BE2C (cell line): Measurements from ENCODE around the gene GGTLC1.

Experiments
- DNase-seq: peaks from one replicate; pipeline ENCODE4 v3.0.0-alpha.2; 2020
- H3K27me3 ChIP-seq: fragments of 250-450 bp; sonication (Bioruptor Pico); 2 replicates; pipeline ENCODE4 v1.5.1; 2020; ENCODE audit warnings: mild to moderate bottlenecking
- H3K36me3 ChIP-seq: fragments of 250-450 bp; sonication (Bioruptor Pico); 2 replicates; pipeline ENCODE4 v1.5.1; 2020; ENCODE audit warnings: mild to moderate bottlenecking
- H3K4me1 ChIP-seq: fragments of 250-450 bp; sonication (Bioruptor Pico); 2 replicates; pipeline ENCODE4 v1.5.1; 2020
- H3K4me3 ChIP-seq: 2 replicates; pipeline ENCODE4 v1.5.1; 2011; ENCODE audit warnings: low read depth, low read length
- H3K9me3 ChIP-seq: fragments of 250-450 bp; sonication (Bioruptor Pico); 2 replicates; pipeline ENCODE4 v1.5.1; 2020
- CTCF ChIP-seq: IDR thresholded peaks from 2 replicates; pipeline ENCODE4 v1.5.1; 2012; ENCODE audit warnings: mild to moderate bottlenecking, low read depth, low read length

The GGTLC1 gene

GRCh38 chr20:23970049-23970448 lies 18.5 kb downstream of the GGTLC1 start:
- Histone ChIP-seq H3K27me3 (no peaks in the 10 kb centered on the region), H3K4me3 (no peak overlapping the region), H3K4me1 (no peaks in the 10 kb centered on the region), H3K36me3 (no peaks in the 10 kb centered on the region), H3K9me3 (no peaks in the 10 kb centered on the region)
- no peak for TF ChIP-seq CTCF
- no peak for DNase-seq

GRCh38 chr20:23967616-23967979 lies 21.0 kb downstream of the GGTLC1 start:
- no peaks in the 10 kb centered on the region for H3K27me3 ChIP-seq
- no peaks in the 10 kb centered on the region for H3K9me3 ChIP-seq
- no peak for TF ChIP-seq CTCF
- H3K4me3 ChIP-seq: no peak overlapping the region
- no peaks in the 10 kb centered on the region for H3K36me3 ChIP-seq
- no peaks in the 10 kb centered on the region for H3K4me1 ChIP-seq
- DNase-seq: no peak

DNA sequence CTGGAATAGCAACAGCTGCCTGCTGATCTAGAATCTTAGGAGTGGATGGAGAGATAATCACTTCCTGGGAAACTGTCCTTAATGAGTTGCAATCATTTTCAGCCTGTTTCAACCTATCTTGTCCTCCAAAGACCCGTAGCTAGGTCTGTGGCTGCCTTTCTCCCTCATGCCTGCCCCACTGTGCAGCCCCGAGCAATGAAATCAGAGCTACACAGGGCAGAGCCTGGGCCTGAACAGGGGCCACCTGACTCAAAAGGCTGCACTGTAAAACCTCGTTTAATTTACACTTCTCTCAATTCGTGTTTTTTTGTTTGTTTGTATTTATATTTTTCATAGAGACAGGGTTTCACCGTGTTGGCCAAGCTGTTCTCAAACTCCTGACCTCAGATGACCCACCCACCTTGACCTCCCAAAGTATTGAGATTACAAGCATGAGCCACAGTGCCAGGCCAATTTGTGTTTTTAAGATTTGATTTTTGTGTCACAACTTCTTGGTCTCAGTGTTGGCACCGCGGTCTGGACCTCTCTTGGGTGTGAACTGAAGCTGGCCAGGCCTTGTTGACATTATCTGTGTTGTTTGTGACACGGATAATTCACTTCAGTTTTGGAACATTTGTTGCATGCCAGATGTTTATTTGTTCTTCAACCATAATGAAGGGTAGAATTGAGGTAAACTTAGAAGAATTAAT lies 21.5 kb downstream of the GGTLC1 start:
- no peaks in the 10 kb centered on the region for H3K36me3 ChIP-seq
- DNase-seq: no peak
- no peak for TF ChIP-seq CTCF
- no peaks in the 10 kb centered on the region for H3K4me1 ChIP-seq
- no peaks in the 10 kb centered on the region for H3K27me3 ChIP-seq
- no peak overlapping the region for H3K4me3 ChIP-seq
- H3K9me3 ChIP-seq: no peaks in the 10 kb centered on the region

- DNase-seq: no peak
- no peaks in the 10 kb centered on the region for H3K9me3 ChIP-seq
- no peak overlapping the region for H3K4me3 ChIP-seq
- H3K36me3 ChIP-seq: no peaks in the 10 kb centered on the region
- H3K27me3 ChIP-seq: no peaks in the 10 kb centered on the region
- H3K4me1 ChIP-seq: no peaks in the 10 kb centered on the region
- TF ChIP-seq CTCF: no peak
These were observed 22.3 kb downstream of the GGTLC1 start for GRCh38 chr20:23966298-23966697.

DNA sequence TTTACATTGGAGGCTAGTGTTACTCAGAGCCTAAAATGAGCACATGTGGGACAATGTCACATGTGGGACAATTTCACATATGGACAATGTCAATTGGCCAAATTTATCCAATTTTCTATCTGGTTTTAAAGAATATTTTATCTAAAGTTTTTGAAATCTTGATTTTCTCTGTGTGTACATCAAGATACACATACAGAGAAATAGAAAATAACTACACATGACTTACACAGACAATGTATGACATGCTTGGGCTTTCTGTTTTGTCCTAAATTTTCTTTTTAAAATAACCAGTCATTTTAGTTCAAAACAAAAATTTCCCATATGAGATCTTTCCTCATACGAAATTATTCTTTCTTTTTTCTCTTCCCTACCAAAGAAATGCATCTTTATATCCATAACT lies 24.6 kb downstream of the GGTLC1 start:
- TF ChIP-seq CTCF: no peak

DNA sequence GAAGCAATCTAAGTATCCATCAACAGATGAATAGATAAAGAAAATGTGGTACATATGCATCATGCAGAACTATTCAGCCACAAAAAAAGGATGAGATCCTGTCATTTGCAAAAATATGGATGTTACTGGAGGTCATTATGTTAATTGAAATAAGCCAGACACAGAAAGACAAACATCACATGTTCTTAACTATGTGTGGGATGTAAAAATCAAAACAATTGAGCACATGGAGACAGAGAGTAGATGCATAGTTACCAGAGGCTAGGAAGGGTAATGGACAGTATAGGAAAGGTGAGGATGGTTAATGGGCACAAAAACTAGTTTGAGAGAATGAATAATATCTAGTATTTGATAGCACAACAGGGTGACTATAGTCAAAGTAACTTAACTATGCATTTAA lies 26.3 kb downstream of the GGTLC1 start:
- DNase-seq: no peak
- Histone ChIP-seq H3K27me3 (no peaks in the 10 kb centered on the region), H3K9me3 (no peaks in the 10 kb centered on the region), H3K36me3 (no peaks in the 10 kb centered on the region), H3K4me1 (no peaks in the 10 kb centered on the region), H3K4me3 (no peak overlapping the region)
- no peak for TF ChIP-seq CTCF

More for the DNA sequence above, 24.6 kb downstream of the GGTLC1 start:
- Histone ChIP-seq H3K27me3 (no peaks in the 10 kb centered on the region), H3K9me3 (no peaks in the 10 kb centered on the region), H3K4me3 (no peak overlapping the region), H3K4me1 (no peaks in the 10 kb centered on the region), H3K36me3 (no peaks in the 10 kb centered on the region)
- DNase-seq: no peak
